Measurements from ENCODE around the gene RGS7. TPM values are rescaled to one million over a fixed set of nuclear protein-coding genes. Genes with fewer than 3 reads are reported as not detected.

Gene RGS7
- total and polyA plus RNA-seq, 10 of the 15 experiments (the other 5 are each of a cell fraction or from before 2014, with no cell fraction given) = not detected

- no peak for FAIRE-seq
- TF ChIP-seq POLR2AphosphoS5 (IDR thresholded peaks at IDR 0.05; ENCODE audit: low read length) (no peak), SMARCA5 (IDR thresholded peaks at IDR 0.05) (no peak), SP1 (IDR thresholded peaks at IDR 0.05; ENCODE audit: low read depth, low read length) (no peak), ZZZ3 (IDR thresholded peaks at IDR 0.05; ENCODE audit: control insufficient read depth, insufficient read length, low read depth) (no peak)
Measured at GRCh38 chr1:241235256-241235897, 121.6 kb downstream of the RGS7 start.

GRCh38 chr1:241229711-241230110, 127.3 kb downstream of the RGS7 start:
- POLR2A ChIA-PET = no interaction called here
- DNase-seq (ENCODE audit: low read depth, low spot score) (no peak), ATAC-seq (no peak), FAIRE-seq (no peak)
- Histone ChIP-seq H2AFZ (ENCODE audit: control insufficient read depth, low read depth, low read length) (no peak overlapping the region), H4K20me1 (ENCODE audit: control insufficient read depth, insufficient read depth) (no peaks in the 10 kb centered on the region), H3K79me2 (ENCODE audit: control insufficient read depth, insufficient read depth, low read length) (no peaks in the 10 kb centered on the region), H3K4me3 (no peak overlapping the region), H3K4me1 (ENCODE audit: control insufficient read depth, insufficient read depth, low read length) (no peaks in the 10 kb centered on the region), H3K9me3 (replicated peaks; ENCODE audit: control insufficient read depth, insufficient read depth, low read length) (no peaks in the 10 kb centered on the region), H3K9ac (ENCODE audit: control insufficient read depth, insufficient read depth, low read length) (no peak overlapping the region), H3K4me2 (ENCODE audit: control insufficient read depth, insufficient read depth) (no peak overlapping the region), H3K27me3 (replicated peaks in 1 of 2; ENCODE audit: control insufficient read depth in 2 of 2, insufficient read depth in 2 of 2, low read length in 1 of 2) (no peaks in the 10 kb centered on the region), H3K27ac (ENCODE audit: control insufficient read depth, insufficient read depth) (no peak overlapping the region), H3K36me3 (ENCODE audit: control insufficient read depth in 2 of 2, insufficient read depth in 2 of 2, low read length in 1 of 2) (no peaks in the 10 kb centered on the region)
- no TSS peak for BruUV-seq (replicated peaks)
- CTCF ChIA-PET = no interaction called here
- WGBS (ENCODE audit: insufficient coverage, insufficient replicate concordance, low lambda C conversion rate, missing lambda C conversion rate) = 7% methylated on average over 5 of the region's 5 CpGs
- intact Hi-C loops (cut with micrococcal nuclease; ENCODE audit: unreplicated experiment) (no loop called here), in situ Hi-C loops (cut with MboI) (no loop called here)
- SMC1A ChIA-PET (ENCODE audit: uncharacterized antibody, unreplicated experiment) = no interaction called here
- RAD21 ChIA-PET (ENCODE audit: unreplicated experiment) = no interaction called here
- no peak for TF ChIP-seq TAF1 (IDR thresholded peaks at IDR 0.05; ENCODE audit: borderline replicate concordance, low read depth, low read length)

More at GRCh38 chr1:241235256-241235897, 121.6 kb downstream of the RGS7 start:
- ATAC-seq = no peak
- H3K4me2 ChIP-seq (ENCODE audit: control insufficient read depth, insufficient read depth) = no peak overlapping the region
- ChIA-PET POLR2A (no interaction called here), RAD21 (ENCODE audit: unreplicated experiment) (no interaction called here), CTCF (interaction anchor here (1.3 kb wide), 1 partner anchor 10 kb away, joined by 3 read pairs; no protein-coding TSS in a partner anchor), SMC1A (ENCODE audit: uncharacterized antibody, unreplicated experiment) (no interaction called here)
- no peaks in the 10 kb centered on the region for H4K20me1 ChIP-seq (ENCODE audit: control insufficient read depth, insufficient read depth)
- BruUV-seq (replicated peaks) = no TSS peak
- H3K36me3 ChIP-seq (ENCODE audit: control insufficient read depth in 2 of 2, insufficient read depth in 2 of 2, low read length in 1 of 2) = no peaks in the 10 kb centered on the region
- no peaks in the 10 kb centered on the region for H3K9me3 ChIP-seq (replicated peaks; ENCODE audit: control insufficient read depth, insufficient read depth, low read length)
- intact Hi-C loops (cut with micrococcal nuclease; ENCODE audit: unreplicated experiment) (no loop called here), in situ Hi-C loops (cut with MboI) (no loop called here)
- DNase-seq (ENCODE audit: low read depth, low spot score) = no peak
- H3K4me3 ChIP-seq = no peak overlapping the region
- no peak overlapping the region for H3K9ac ChIP-seq (ENCODE audit: control insufficient read depth, insufficient read depth, low read length)
- H2AFZ ChIP-seq (ENCODE audit: control insufficient read depth, low read depth, low read length) = no peak overlapping the region
- H3K27me3 ChIP-seq (replicated peaks in 1 of 2; ENCODE audit: control insufficient read depth in 2 of 2, insufficient read depth in 2 of 2, low read length in 1 of 2) = no peaks in the 10 kb centered on the region
- 68% methylated on average over 2 of the region's 2 CpGs for WGBS (ENCODE audit: insufficient coverage, insufficient replicate concordance, low lambda C conversion rate, missing lambda C conversion rate)
- H3K27ac ChIP-seq (ENCODE audit: control insufficient read depth, insufficient read depth) = no peak overlapping the region
- no peaks in the 10 kb centered on the region for H3K4me1 ChIP-seq (ENCODE audit: control insufficient read depth, insufficient read depth, low read length)
- H3K79me2 ChIP-seq (ENCODE audit: control insufficient read depth, insufficient read depth, low read length) = no peaks in the 10 kb centered on the region

Data from GM12878 (cell line).